IPS-NIHi7 (cell line): ENCODE results near the gene TIAM1.

Experiments
- DNase-seq: peaks from one replicate; pipeline ENCODE4 v3.0.0; 2012; ENCODE audit warnings: mixed read lengths; ENCODE audit errors: extremely low spot score

TIAM1 gene

GRCh38 chr21:31332525-31332924, 11.5 kb downstream of the TIAM1 start:
- no peak for DNase-seq

- no peak for DNase-seq
Measured at GRCh38 chr21:31331231-31331630, 12.8 kb downstream of the TIAM1 start.

GRCh38 chr21:31330144-31330483, 13.9 kb downstream of the TIAM1 start:
- DNase-seq: no peak

GRCh38 chr21:31329456-31330143, 14.5 kb downstream of the TIAM1 start:
- DNase-seq: no peak

- no peak for DNase-seq
Measured at GRCh38 chr21:31326522-31327242, 17.4 kb downstream of the TIAM1 start.

- DNase-seq: no peak
Measured at GRCh38 chr21:31318971-31319370, 25.1 kb downstream of the TIAM1 start.

- no peak for DNase-seq
Measured at GRCh38 chr21:31317688-31318087, 26.4 kb downstream of the TIAM1 start.

- peak; percentile 43 for DNase-seq
Measured at GRCh38 chr21:31316488-31317169, 27.4 kb downstream of the TIAM1 start.

GRCh38 chr21:31316072-31316471, 28.0 kb downstream of the TIAM1 start:
- DNase-seq: no peak

GRCh38 chr21:31310750-31311149, 33.3 kb downstream of the TIAM1 start:
- no peak for DNase-seq

- DNase-seq: no peak
Measured at GRCh38 chr21:31308584-31308983, 35.5 kb downstream of the TIAM1 start.

GRCh38 chr21:31305888-31306287, 38.2 kb downstream of the TIAM1 start:
- no peak for DNase-seq

- no peak for DNase-seq
Measured at GRCh38 chr21:31299291-31300147, 44.5 kb downstream of the TIAM1 start.

- no peak for DNase-seq
Measured at GRCh38 chr21:31298618-31299269, 45.3 kb downstream of the TIAM1 start.

GRCh38 chr21:31297806-31298205, 46.3 kb downstream of the TIAM1 start:
- no peak for DNase-seq

GRCh38 chr21:31295676-31296075, 48.4 kb downstream of the TIAM1 start:
- no peak for DNase-seq

- DNase-seq: no peak
Measured at GRCh38 chr21:31294691-31295090, 49.4 kb downstream of the TIAM1 start.

GRCh38 chr21:31293986-31294385, 50.1 kb downstream of the TIAM1 start:
- DNase-seq: peak; percentile 36

- no peak for DNase-seq
Measured at GRCh38 chr21:31290765-31291164, 53.3 kb downstream of the TIAM1 start.

GRCh38 chr21:31289702-31290101, 54.4 kb downstream of the TIAM1 start:
- DNase-seq: no peak

- DNase-seq: no peak
Measured at GRCh38 chr21:31288191-31288590, 55.9 kb downstream of the TIAM1 start.

- no peak for DNase-seq
Measured at GRCh38 chr21:31287201-31287600, 56.9 kb downstream of the TIAM1 start.
